ENCODE results near the gene TMC5.

- TF ChIP-seq ZNF776 (CRISPR knock-in tag; IDR thresholded peaks at IDR 0.05) = no peak
- TF ChIP-seq ZBTB14 (CRISPR knock-in tag; IDR thresholded peaks at IDR 0.05) = no peak
- TF ChIP-seq EZH2 (conservative IDR thresholded peaks at IDR 0.05; ENCODE audit: low read depth, low read length) = no peak
- TF ChIP-seq SP1 (IDR thresholded peaks at IDR 0.05) = no peak
- TF ChIP-seq SP1 (CRISPR knock-in tag; IDR thresholded peaks at IDR 0.05) = no peak
- no peak for TF ChIP-seq CEBPB (IDR thresholded peaks at IDR 0.05; ENCODE audit: borderline replicate concordance, low read depth, low read length)
- no peak for TF ChIP-seq ZNF530 (CRISPR knock-in tag; IDR thresholded peaks at IDR 0.05; ENCODE audit: low read depth)
Measured at GRCh38 chr16:19378511-19378910, 39.2 kb upstream of the TMC5 start.
